HL-60 (cell line): ENCODE measurements around the gene PORCN.

Source experiments
- CTCF ChIP-seq: IDR thresholded peaks from one replicate; pipeline ENCODE4 v1.5.1; 2011; ENCODE audit warnings: low read length, control low read depth, inconsistent platforms; ENCODE audit not compliant: insufficient read depth
- GABPA ChIP-seq: IDR thresholded peaks from 2 replicates; pipeline ENCODE4 v1.6.1; 2012; ENCODE audit warnings: low read depth
- POLR2AphosphoS5 ChIP-seq: IDR thresholded peaks from 2 replicates; pipeline ENCODE4 v1.6.1; 2012; ENCODE audit warnings: low read depth
- REST ChIP-seq: IDR thresholded peaks from 2 replicates; pipeline ENCODE4 v1.6.1; 2012; ENCODE audit warnings: low read depth; ENCODE audit not compliant: insufficient replicate concordance

DNA sequence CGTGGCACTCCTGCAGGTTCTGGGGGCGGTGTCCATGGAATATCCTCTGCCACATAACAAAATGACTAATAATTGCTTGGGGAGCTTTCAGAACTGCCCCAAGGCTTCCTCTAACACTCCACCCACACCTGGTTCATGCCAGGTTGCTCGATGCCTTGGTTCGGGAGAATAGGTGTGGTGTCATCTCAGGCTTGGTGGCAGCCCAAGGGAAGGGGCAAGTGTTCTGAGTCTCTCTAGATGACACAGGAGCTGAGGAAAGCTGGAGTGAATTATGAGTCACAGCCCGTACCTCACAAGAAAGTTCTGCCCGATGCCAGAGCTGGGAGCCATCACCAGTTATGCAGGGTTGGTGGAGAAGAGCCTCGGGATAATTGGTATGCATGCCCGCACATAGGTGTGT, 18.1 kb upstream of the PORCN start:
- TF ChIP-seq CTCF (no peak), POLR2AphosphoS5 (no peak), REST (no peak), GABPA (no peak)
